HepG2 (cell line): ENCODE results near the gene SLC16A3. TPM values are rescaled to one million over a fixed set of nuclear protein-coding genes. Genes with fewer than 3 reads are reported as not detected.

Source experiments
- BRD4 ChIP-seq: sonication (generic); formaldehyde crosslinking; IDR thresholded peaks from 2 replicates; pipeline ENCODE4 v1.4.0; 2020; ENCODE audit warnings: missing genetic modification reagents
- DMAP1 ChIP-seq: IDR thresholded peaks from 2 replicates; pipeline ENCODE4 v1.6.1; 2016
- ESRRA ChIP-seq: sonication (generic); formaldehyde crosslinking; IDR thresholded peaks from 2 replicates; pipeline ENCODE4 v1.5.1; 2020; ENCODE audit warnings: mild to moderate bottlenecking, low read depth, missing genetic modification reagents
- FLYWCH1 ChIP-seq: sonication (generic); formaldehyde crosslinking; IDR thresholded peaks from 2 replicates; pipeline ENCODE4 v1.8.1; 2023; ENCODE audit warnings: mild to moderate bottlenecking, missing genetic modification reagents
- LCORL ChIP-seq, 2 experiments: fragments of 450-650 bp in 1 of 2; sonication (generic) in 1 of 2; formaldehyde crosslinking in 1 of 2; IDR thresholded peaks; 2 replicates each; pipeline versions ENCODE4 v1.5.0 to v1.6.1; 2017 to 2020; ENCODE audit warnings: antibody characterized with exemption in 1 of 2, missing genetic modification reagents in 1 of 2
- MEIS2 ChIP-seq: sonication (generic); formaldehyde crosslinking; IDR thresholded peaks from 2 replicates; pipeline ENCODE4 v1.9.0; 2021; ENCODE audit warnings: mild to moderate bottlenecking, missing genetic modification reagents
- PITX1 ChIP-seq: sonication (generic); formaldehyde crosslinking; IDR thresholded peaks from 2 replicates; pipeline ENCODE4 v1.5.1; 2020; ENCODE audit warnings: mild to moderate bottlenecking, missing genetic modification reagents
- REPIN1 ChIP-seq: sonication (generic); formaldehyde crosslinking; IDR thresholded peaks from 2 replicates; pipeline ENCODE4 v1.8.0; 2022; ENCODE audit warnings: missing genetic modification reagents, low read depth, mild to moderate bottlenecking, borderline replicate concordance
- ZFP1 ChIP-seq: IDR thresholded peaks from 2 replicates; pipeline ENCODE4 v1.6.1; 2016
- ZNF446 ChIP-seq: sonication (generic); formaldehyde crosslinking; IDR thresholded peaks from 2 replicates; pipeline ENCODE4 v1.5.0; 2020; ENCODE audit warnings: mild to moderate bottlenecking, missing genetic modification reagents
- ZNF891 ChIP-seq: sonication (generic); formaldehyde crosslinking; IDR thresholded peaks from 2 replicates; pipeline ENCODE4 v1.5.0; 2020; ENCODE audit warnings: mild to moderate bottlenecking, missing genetic modification reagents
- polyA plus RNA-seq, 8 experiments: library from polyadenylated mRNA; depleted of rRNA in 3 of 8; stranded (reverse) in 7 of 8; unstranded in 1 of 8; fragments of >200 nt; fragmentation: Illumina TruSeq in 4 of 8; extraction: Trizol in 4 of 8; gene quantifications; 2 replicates each; pipeline versions ENCODE4 v1.2.1 to v1.2.3, GENCODE V29; 2011 to 2016; ENCODE audit warnings: low read depth in 4 of 8, missing spikeins in 1 of 8, mixed read lengths in 1 of 8; ENCODE audit not compliant: insufficient read depth in 1 of 8
- total RNA-seq, 5 experiments: library from RNA; depleted of rRNA; stranded (reverse); fragments of >200 nt; fragmentation: Illumina TruSeq; extraction: Trizol; gene quantifications; 2 replicates each; pipeline ENCODE4 v1.2.3, GENCODE V29; 2016; ENCODE audit warnings: low read depth in 1 of 5
- TF ChIP-seq, protein P1 (sequence below): sonication (generic); formaldehyde crosslinking; IDR thresholded peaks from 2 replicates; pipeline ENCODE4 v1.5.1; 2020; ENCODE audit warnings: missing genetic modification reagents, mild to moderate bottlenecking, borderline replicate concordance
- TF ChIP-seq, protein P2 (sequence below): sonication (generic); formaldehyde crosslinking; IDR thresholded peaks from 2 replicates; pipeline ENCODE4 v1.5.0; 2020; ENCODE audit warnings: mild to moderate bottlenecking, missing genetic modification reagents
- TF ChIP-seq, protein P3 (sequence below): sonication (generic); formaldehyde crosslinking; IDR thresholded peaks from 2 replicates; pipeline ENCODE4 v1.4.0; 2020; ENCODE audit warnings: missing genetic modification reagents
- TF ChIP-seq, protein P4 (sequence below): sonication (generic); formaldehyde crosslinking; IDR thresholded peaks from 2 replicates; pipeline ENCODE4 v1.8.0; 2022; ENCODE audit warnings: mild to moderate bottlenecking, missing genetic modification reagents
- TF ChIP-seq, protein P5 (sequence below): sonication (generic); formaldehyde crosslinking; IDR thresholded peaks from 2 replicates; pipeline ENCODE4 v1.5.1; 2020; ENCODE audit warnings: missing genetic modification reagents, mild to moderate bottlenecking, borderline replicate concordance
- TF ChIP-seq, protein P6 (sequence below): sonication (generic); formaldehyde crosslinking; IDR thresholded peaks from 2 replicates; pipeline ENCODE4 v1.5.1; 2020; ENCODE audit warnings: mild to moderate bottlenecking, missing genetic modification reagents

SLC16A3 gene
- total and polyA plus RNA-seq, 2 of the 13 experiments (the other 11 are each of a cell fraction or from before 2014, with no cell fraction given) = 242 to 349 TPM

DNA sequence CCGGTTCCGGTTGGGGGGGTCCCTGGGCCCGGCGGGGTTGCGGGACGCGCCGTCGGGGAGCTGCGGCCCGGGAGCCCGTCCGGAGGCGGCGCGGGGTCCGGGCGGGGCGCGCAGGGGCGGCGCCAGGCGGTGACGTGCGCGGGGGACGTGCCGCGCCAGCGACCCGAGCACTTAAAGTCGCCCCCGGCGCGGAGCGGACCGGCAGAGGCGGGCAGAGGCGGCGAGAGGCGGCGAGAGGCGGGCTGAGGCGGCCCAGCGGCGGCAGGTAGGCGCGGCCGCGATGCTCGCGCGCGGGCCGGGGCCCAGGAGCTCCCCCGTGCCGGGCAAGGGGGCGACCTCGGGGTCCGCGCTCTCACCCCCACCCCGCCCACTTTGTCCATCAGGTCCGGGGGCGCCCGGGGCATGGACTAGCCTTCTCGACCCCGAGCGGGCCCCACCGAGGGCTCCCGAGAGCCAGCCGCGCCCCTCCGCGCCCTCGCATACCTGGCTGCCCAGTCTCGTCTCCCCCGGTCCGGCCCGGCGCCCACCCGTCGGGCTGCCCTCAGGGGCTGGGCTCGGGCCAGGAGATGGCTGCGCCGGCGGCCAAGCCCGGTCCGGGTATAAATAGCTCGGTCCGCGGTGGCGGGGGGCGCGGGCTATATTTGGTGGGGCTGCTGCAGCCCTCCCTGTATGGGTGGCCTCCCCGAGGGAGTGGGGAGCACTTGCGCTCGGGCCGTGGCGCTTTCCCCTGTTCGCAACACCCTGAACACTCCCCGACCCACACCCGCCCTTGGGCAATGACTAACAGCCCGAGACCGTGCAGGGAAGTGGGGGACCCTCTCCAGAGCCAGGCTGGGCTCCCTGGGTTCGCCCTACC is at the start of gene SLC16A3 (continued):
- TF ChIP-seq, protein P1, sequence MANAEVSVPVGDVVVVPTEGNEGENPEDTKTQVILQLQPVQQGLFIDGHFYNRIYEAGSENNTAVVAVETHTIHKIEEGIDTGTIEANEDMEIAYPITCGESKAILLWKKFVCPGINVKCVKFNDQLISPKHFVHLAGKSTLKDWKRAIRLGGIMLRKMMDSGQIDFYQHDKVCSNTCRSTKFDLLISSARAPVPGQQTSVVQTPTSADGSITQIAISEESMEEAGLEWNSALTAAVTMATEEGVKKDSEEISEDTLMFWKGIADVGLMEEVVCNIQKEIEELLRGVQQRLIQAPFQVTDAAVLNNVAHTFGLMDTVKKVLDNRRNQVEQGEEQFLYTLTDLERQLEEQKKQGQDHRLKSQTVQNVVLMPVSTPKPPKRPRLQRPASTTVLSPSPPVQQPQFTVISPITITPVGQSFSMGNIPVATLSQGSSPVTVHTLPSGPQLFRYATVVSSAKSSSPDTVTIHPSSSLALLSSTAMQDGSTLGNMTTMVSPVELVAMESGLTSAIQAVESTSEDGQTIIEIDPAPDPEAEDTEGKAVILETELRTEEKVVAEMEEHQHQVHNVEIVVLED (CRISPR knock-in tag) = peak; percentile 14; the same call in 1 of the 2 replicates
- peak; percentile 94 for TF ChIP-seq FLYWCH1
- TF ChIP-seq, protein P2, sequence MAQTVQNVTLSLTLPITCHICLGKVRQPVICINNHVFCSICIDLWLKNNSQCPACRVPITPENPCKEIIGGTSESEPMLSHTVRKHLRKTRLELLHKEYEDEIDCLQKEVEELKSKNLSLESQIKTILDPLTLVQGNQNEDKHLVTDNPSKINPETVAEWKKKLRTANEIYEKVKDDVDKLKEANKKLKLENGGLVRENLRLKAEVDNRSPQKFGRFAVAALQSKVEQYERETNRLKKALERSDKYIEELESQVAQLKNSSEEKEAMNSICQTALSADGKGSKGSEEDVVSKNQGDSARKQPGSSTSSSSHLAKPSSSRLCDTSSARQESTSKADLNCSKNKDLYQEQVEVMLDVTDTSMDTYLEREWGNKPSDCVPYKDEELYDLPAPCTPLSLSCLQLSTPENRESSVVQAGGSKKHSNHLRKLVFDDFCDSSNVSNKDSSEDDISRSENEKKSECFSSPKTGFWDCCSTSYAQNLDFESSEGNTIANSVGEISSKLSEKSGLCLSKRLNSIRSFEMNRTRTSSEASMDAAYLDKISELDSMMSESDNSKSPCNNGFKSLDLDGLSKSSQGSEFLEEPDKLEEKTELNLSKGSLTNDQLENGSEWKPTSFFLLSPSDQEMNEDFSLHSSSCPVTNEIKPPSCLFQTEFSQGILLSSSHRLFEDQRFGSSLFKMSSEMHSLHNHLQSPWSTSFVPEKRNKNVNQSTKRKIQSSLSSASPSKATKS (CRISPR knock-in tag) = no peak; the same call in 1 of the 2 replicates
- 0 out of 2 replicates have a peak, but pooled peaks have one; percentile 6 for TF ChIP-seq ZNF891 (CRISPR knock-in tag)
- no peak for TF ChIP-seq LCORL (IDR thresholded peaks at IDR 0.05)
- TF ChIP-seq LCORL (CRISPR knock-in tag; IDR thresholded peaks at IDR 0.05) = 0 out of 2 replicates have a peak, but pooled peaks have one; percentile 32
- no peak; the same call in 1 of the 2 replicates for TF ChIP-seq PITX1 (CRISPR knock-in tag)
- TF ChIP-seq, protein P3, sequence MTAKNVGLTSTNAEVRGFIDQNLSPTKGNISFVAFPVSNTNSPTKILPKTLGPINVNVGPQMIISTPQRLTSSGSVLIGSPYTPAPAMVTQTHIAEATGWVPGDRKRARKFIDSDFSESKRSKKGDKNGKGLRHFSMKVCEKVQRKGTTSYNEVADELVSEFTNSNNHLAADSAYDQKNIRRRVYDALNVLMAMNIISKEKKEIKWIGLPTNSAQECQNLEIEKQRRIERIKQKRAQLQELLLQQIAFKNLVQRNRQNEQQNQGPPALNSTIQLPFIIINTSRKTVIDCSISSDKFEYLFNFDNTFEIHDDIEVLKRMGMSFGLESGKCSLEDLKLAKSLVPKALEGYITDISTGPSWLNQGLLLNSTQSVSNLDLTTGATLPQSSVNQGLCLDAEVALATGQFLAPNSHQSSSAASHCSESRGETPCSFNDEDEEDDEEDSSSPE = no peak
- TF ChIP-seq MEIS2 = peak; percentile 84; the same call in 1 of the 2 replicates
- no peak for TF ChIP-seq ZNF446 (CRISPR knock-in tag)
- TF ChIP-seq REPIN1 (CRISPR knock-in tag) = no peak
- TF ChIP-seq, protein P4, sequence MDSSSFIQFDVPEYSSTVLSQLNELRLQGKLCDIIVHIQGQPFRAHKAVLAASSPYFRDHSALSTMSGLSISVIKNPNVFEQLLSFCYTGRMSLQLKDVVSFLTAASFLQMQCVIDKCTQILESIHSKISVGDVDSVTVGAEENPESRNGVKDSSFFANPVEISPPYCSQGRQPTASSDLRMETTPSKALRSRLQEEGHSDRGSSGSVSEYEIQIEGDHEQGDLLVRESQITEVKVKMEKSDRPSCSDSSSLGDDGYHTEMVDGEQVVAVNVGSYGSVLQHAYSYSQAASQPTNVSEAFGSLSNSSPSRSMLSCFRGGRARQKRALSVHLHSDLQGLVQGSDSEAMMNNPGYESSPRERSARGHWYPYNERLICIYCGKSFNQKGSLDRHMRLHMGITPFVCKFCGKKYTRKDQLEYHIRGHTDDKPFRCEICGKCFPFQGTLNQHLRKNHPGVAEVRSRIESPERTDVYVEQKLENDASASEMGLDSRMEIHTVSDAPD (CRISPR knock-in tag) = 0 out of 2 replicates have a peak, but pooled peaks have one; percentile 13
- no peak for TF ChIP-seq ZFP1
- TF ChIP-seq, protein P5, sequence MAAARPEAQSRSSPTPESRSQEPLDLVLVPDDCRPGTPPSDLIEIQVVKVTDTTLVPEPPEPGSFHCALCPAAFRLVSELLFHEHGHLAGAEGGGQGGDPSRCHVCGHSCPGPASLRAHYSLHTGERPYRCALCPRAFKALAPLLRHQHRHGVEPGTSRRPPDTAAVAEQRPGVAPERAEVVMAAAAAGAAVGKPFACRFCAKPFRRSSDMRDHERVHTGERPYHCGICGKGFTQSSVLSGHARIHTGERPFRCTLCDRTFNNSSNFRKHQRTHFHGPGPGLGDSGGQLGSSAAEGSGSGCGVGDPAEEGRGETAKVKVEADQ (CRISPR knock-in tag) = 0 out of 2 replicates have a peak, but pooled peaks have one; percentile 6
- TF ChIP-seq, protein P6, sequence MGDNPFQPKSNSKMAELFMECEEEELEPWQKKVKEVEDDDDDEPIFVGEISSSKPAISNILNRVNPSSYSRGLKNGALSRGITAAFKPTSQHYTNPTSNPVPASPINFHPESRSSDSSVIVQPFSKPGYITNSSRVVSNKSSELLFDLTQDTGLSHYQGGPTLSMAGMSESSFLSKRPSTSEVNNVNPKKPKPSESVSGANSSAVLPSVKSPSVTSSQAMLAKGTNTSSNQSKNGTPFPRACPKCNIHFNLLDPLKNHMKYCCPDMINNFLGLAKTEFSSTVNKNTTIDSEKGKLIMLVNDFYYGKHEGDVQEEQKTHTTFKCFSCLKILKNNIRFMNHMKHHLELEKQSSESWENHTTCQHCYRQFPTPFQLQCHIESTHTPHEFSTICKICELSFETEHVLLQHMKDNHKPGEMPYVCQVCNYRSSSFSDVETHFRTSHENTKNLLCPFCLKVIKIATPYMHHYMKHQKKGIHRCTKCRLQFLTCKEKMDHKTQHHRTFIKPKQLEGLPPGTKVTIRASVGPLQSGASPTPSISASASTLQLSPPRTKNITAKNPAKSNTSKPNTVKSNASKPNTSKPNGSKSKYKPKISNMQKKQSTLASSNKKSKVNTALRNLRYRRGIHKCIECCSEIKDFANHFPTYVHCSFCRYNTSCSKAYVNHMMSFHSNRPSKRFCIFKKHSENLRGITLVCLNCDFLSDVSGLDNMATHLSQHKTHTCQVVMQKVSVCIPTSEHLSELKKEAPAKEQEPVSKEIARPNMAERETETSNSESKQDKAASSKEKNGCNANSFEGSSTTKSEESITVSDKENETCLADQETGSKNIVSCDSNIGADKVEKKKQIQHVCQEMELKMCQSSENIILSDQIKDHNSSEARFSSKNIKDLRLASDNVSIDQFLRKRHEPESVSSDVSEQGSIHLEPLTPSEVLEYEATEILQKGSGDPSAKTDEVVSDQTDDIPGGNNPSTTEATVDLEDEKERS (CRISPR knock-in tag) = no peak
- no peak for TF ChIP-seq DMAP1 (CRISPR knock-in tag)
- no peak for TF ChIP-seq ESRRA
- no peak for TF ChIP-seq BRD4 (CRISPR knock-in tag)
